ENCODE data around the gene ANKRD53.

DNA sequence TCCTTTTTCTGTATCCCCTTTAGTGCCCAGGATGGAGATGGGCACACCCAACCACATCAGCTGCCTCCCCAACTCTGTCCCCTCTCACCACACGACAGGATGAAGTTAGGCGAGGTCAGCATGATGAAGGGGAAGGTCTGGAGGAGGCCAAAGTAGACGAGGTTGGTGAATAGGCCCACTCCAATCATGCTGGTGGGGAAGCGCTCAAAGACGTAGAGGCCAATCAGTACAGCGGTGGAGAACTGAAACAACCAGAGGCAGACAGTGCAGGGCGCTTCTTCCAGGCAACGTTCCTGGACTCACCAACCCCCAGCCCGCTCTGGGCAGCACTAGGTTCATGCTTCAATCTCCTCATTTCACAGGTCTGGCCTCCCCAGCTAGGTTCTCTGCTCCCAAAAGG is 13.3 kb downstream of the ANKRD53 start:
- TF ChIP-seq, protein P1, sequence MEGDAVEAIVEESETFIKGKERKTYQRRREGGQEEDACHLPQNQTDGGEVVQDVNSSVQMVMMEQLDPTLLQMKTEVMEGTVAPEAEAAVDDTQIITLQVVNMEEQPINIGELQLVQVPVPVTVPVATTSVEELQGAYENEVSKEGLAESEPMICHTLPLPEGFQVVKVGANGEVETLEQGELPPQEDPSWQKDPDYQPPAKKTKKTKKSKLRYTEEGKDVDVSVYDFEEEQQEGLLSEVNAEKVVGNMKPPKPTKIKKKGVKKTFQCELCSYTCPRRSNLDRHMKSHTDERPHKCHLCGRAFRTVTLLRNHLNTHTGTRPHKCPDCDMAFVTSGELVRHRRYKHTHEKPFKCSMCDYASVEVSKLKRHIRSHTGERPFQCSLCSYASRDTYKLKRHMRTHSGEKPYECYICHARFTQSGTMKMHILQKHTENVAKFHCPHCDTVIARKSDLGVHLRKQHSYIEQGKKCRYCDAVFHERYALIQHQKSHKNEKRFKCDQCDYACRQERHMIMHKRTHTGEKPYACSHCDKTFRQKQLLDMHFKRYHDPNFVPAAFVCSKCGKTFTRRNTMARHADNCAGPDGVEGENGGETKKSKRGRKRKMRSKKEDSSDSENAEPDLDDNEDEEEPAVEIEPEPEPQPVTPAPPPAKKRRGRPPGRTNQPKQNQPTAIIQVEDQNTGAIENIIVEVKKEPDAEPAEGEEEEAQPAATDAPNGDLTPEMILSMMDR (IDR thresholded peaks at IDR 0.05) = no peak
- no peak for TF ChIP-seq ZFX (IDR thresholded peaks at IDR 0.05; ENCODE audit: borderline replicate concordance)
